Measurements from ENCODE around the gene SCN1B.
"Not testable (repeated sequence)": the region's sequence is repeated elsewhere in the genome, so short reads cannot be mapped to it uniquely, and the experiment has no call there.

The SCN1B gene

DNA sequence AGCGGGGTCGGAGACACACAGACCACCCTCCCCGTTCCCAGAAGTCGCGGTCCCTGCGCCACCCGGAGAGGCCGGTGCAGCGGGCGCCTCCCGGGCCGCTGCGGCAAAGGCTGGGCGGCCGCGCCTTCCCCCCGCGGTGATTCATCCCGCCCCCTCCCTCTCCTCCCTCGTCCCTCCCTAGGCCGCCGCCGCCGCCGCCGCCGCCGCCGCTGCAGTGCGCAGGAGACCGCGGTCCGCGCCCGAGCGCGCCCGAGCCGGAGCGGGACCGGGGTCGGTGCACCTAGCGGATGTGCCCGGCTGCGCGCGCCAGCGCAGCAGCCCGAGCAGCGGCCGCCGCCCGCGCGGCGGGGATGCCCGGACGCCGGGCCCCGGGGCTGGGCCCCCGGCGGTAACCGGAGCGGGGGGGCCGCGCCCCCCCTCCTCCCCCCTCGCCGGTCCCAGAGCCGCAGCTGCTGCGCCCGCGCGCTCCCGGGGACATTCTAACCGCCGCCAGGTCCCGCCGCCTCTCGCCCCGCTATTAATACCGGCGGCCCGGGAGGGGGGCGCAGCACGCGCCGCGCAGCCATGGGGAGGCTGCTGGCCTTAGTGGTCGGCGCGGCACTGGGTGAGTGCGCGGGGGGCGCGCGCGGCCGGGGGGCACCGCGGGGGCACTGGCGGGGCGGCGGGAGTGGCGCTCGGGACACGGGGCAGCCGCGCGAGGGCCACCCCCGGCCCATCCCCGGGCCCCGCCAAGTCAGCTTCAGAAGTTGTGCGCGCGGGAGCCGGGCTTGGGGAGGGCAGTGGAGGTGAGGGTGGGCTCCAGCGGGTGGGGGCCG is at the start of gene SCN1B:
SCN1B (plus strand) TSS at position 214 of the 815 bp plus-strand sequence; CDS start at position 565, 351 bp downstream.
- no peak for DNase-seq

DNA sequence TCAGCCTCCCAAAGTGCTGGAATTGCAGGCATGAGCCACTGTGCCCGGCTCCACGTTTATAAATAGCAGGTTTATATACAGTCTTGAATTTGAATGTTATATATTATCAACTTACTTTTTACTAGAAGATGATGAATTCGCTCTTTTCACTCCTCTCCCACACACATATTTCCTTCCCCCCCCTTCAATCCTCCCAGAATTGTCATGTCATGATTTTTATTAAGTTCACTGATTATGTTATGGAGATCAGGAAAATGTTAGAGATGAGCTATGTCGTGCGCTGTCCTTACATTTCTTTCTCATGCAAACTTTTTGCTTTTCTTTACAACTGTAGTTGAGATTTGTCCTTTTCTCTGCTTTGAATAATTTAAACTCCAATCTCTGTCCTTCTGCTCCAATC is 48.0 kb upstream of the SCN1B start:
- no peak for DNase-seq

DNA sequence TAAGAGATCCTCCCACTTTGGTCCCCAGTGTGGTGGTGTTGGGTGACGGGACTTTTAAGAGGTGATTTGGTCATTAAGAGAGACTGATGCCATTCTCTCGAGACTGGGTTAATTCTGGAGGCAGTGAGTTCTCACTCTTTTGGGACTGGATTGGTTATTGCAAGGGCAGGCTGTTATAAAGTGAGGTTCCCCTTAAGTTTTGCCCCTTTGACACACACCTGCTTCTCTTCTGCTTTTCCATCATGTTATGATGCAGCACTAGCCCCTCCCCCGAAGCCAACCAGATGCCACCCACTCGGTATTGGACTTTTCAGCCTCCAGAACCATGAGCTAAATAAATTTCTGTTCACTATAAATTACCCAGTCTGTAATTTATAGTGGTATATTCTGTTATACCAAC is 46.5 kb upstream of the SCN1B start:
- no peak for DNase-seq

DNA sequence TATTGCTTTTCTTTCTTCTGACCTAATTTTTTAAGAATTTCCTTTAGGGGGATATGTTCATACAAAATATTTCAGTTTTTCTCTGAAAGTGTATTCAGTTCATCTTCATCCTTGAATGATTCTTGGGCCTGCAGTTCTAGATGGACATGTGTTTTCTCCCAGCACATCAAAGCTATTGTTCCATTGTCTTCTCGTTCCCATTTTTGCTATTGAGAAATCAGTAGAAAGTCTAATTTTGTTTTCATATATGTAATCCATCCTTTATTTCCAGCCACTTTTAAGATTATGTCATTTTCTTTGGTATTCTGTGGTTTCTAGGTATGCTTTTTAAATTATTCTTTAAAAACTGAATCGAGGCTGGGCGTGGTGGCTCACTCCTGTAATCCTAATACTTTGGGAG is 46.0 kb upstream of the SCN1B start:
- no peak for DNase-seq

DNA sequence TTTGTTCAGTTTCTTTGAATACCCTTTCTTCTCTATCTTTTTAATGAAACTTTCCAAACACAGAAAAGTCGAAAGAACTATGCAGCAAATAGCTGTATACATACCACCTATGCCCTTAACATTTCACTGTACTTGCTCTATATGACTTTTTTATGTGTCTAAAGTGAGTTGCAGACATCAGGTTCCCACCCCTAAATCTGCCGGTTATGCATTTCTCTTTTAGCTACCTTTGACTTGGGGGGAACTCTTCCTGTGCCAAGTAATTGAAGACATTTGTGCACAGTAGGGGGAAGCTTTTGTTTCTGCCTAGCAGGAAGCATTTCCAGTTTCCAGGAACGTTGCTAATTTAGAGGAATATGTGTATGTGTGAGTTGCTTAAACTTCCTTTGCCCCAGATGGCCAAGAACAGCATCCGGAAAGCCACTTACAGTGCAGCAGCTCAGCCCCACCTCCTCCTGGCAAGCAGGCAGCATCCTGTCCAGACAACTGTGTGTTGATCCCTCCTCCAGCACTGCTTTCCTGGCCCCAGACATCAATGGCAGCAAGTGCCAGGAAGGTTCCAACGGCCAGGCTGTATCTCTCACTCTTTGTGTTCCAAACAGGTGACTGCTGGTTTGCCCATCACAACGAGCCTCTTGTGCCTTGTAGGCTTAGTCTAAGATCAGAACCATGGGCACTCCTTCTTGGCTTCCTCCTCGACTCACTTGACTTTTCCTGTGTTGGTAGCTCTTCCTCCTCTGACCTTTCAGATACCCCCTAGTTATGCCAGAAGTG is 44.8 kb upstream of the SCN1B start:
- no peak for DNase-seq

DNA sequence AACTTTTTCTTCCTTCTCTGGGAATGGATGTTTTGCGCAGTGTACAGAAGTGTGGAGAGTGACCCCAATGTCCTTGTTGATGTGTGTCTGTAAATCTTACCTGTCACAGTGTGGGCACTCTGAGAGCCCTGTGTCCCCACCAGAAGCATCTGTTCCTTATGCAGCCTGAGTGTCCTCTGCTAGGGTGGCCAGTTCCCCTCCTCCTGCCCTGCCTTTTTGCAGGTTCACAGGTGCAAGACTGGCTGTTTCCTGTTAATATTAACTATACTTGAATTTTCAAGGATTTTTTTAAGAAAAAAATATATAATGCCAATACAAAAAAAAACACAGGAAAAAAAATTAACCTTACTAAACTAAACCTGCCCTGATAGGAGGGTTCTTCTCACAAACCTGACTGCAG is 42.2 kb upstream of the SCN1B start:
- no peak for DNase-seq

DNA sequence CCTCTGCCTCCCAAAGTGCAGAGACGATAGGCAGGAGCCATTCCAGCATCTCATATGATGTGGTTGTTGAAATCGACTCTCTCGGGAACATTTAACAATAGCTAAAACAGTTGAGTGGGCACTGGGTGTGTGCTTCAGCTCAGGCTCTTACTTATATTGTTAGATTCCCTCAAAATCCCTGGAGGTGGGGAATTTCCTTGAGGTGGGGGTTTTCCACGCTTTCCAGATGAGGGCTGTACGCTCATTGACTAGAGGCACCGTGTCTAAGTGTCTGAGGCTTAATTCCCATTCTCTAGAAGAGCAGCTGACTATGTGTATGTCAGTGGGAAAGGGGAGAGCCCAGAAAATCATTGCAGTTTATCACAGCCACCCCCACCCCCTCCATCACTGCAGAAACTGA is 41.0 kb upstream of the SCN1B start:
- DNase-seq, result no peak

DNA sequence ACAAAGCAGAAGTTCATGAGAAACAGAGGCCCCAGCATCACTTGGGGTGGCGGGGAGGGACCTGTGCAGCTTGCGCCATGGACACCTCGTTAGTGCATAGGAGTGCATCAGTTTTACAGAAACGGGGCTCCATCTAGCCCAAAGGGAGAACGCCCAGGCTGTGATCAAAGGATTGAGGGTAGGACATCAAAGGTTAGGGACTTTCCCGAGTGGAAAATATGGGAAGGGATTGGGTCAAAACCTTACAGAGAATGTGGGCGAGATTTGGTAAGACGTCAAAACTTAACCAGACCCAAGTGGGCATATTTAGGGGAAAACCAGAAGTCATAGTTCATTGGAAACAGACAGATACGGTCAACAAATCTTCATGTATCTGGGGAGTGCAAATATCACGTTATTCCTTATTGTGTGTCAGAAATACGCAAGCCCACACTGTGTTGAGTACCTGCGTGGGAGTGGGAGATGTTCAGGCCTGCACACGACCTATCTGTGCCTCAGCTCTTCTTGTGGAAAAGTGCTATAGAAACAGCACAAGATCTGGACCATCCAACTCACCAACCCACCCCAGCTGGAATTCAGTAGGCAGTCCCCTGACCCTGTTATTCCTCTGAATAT is 39.6 kb upstream of the SCN1B start:
- DNase-seq, result no peak

DNA sequence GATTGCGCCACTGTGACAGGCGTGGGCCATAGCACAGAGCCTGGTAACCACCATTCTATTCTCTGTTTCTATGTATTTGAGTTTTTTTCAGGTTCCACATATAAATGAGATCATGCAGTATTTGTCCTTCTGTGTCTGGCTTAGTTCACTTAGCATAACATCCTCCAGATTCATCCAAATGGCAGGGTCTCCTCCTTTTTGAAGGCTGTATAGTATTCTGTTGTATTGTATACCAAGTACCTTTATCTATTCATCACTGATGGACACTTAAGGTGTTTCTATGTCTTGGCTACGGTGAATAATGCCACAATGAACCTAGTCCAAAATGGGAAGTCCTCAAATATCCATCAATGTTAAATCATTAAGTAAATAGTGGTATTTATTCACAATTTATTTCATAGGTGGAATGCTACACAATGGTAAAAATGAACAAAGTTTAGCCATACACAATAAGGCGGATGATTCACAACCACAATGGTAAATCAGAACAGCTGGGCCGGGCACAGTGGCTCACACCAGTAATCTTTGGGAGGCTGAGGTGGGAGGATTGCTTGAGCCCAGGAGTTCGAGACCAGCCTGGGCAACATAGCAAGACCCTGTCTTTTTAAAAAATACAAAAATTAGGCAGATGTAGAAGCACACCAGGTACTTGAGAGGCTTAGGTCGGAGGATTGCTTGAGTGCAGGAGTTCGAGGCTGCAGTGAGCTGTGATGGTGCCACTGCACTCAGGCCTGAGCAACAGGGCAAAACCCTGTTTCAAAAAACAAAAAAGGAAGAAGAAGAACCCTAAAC is 38.5 kb upstream of the SCN1B start:
- DNase-seq, result no peak

DNA sequence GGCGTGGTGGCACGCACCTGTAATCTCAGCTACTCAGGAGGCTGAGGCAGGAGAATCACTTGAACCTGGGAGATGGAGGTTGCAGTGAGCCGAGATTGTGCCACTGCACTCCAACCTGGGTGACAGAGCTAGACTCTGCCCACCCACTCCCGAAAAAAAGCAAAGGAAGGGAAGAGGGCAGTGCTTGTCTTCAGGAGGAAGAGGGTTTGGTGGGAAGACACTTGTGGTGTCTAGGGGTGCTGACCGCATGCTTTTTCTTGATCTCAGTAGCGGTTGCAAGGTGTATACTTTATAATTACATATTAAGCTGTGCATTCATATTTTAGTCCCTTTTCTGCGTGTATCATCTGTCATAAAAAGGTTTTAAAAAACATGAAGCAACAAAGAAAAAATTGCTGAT is 37.7 kb upstream of the SCN1B start:
- not testable (repeated sequence) for DNase-seq

DNA sequence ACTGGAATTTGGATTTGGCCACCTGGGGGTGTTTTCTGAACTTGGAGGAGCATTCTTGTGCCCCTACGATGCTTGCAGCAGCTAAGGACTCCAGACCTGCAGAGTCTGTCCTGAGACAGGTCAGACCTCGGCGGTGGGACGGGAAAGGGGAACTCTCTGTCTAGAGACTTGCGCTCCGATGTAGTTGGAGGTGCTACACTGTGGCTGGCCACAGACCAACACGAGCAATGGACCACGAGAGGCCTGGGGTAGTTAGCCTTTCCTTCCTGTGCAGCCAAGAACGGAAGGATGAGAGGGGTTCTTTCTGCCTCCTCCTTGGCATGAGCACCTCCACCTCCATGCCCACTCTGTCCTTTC is 36.0 kb upstream of the SCN1B start:
- no peak for DNase-seq

DNA sequence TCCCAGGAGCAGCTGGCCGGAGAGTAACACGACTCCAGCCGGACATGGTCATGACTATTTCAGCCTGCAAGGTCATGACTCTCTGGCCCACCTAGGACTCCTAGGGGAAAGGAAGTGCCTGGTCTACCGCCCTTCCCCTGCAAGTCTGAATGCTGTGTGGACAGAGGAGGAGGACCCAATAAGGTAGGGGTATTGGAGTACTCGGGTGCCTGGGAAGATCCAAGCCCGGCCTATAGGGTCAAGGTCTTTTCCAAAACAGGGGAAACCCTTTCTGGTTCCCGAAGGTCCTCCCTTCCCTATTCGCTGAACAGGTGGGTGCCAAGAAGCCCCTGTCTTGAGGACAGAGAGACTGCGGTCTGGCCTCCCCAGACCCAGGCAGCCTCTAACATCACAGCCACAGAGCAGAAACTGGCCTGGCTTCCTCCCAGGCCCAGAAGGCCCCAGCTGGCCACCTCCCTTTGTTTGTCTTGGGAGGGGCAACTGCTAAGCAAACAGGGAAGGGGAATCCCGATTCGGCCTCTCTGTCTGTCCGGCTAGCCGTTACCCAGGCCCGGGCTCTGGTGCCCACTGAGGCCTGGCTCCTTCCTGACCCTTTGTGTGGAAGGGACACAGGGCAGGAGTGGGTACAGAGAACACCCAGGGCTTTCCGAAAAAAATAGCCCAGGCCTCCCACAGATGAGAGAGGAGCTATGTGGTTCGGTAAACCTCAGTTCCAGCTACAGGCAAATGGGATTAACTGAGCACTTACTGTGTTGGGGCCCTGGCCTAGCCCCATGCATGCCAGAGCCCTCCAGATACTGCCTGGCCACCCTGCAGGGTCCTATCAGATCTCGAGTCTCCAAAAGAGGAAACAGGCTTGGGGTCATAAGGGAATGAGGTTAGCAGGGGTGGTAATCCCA is 35.4 kb upstream of the SCN1B start:
- DNase-seq, result peak; percentile 34

DNA sequence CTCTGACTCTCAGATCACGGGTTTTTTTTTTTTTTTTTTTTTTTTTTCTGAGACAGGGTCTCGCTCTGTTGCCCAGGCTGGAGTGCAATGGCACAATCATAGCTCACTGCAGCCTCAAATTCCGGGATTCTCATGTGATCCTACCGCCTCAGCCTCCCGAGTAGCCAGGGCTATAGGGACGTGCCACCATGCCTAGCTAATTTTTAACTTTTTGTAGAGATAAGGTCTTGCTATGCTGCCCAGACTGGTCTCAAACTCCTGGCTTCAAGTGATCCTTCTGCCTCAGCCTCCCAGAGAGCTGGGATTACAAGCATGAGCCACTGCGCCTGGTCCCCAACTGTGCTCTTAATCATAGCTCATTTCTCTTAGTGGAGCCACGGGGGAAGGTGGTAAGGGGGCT is 34.7 kb upstream of the SCN1B start:
- DNase-seq, result no peak

DNA sequence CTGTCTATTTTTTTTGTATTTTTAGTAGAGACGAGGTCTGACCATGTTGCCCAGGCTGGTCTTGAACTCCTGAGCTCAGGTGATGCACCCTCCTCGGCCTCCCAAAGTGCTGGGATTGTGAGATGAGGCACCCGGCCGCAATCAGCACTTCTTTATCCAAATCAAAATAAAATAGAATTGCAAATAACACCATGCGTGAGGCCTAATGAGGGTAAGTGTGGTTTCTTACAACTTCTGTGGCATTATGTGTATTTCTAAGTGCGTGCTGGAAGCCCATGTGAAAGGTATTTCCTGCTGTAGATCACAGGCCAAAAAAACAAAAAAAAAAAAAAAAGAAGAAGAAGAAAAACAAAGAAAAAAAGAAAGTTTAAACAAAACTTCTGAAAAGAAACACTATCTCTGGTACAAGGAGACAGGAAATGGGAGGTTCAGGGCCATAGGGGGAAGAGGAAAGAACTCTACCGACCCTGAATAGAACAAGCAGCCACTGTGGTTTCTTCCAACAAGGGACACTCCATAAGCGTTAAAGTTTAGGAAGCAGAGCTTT is 33.1 kb upstream of the SCN1B start:
- DNase-seq, result no peak

DNA sequence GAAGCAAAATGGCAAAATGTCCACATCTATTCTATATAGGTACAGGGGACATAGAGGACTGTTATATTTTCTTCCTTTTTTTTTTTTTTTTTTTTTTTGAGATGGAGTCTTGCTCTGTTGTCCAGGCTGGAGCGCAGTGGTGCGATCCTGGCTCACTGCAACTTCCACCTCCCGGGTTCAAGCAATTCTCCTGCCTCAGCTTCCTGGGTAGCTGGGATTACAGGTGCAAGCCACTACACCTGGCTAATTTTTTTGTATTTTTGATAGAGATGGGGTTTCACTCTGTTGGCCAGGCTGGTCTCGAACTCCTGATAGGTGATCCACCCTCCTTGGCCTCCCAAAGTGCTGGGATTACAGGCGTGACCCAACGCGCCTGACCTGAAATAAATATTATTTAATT is 32.0 kb upstream of the SCN1B start:
- DNase-seq, result not testable (repeated sequence)

DNA sequence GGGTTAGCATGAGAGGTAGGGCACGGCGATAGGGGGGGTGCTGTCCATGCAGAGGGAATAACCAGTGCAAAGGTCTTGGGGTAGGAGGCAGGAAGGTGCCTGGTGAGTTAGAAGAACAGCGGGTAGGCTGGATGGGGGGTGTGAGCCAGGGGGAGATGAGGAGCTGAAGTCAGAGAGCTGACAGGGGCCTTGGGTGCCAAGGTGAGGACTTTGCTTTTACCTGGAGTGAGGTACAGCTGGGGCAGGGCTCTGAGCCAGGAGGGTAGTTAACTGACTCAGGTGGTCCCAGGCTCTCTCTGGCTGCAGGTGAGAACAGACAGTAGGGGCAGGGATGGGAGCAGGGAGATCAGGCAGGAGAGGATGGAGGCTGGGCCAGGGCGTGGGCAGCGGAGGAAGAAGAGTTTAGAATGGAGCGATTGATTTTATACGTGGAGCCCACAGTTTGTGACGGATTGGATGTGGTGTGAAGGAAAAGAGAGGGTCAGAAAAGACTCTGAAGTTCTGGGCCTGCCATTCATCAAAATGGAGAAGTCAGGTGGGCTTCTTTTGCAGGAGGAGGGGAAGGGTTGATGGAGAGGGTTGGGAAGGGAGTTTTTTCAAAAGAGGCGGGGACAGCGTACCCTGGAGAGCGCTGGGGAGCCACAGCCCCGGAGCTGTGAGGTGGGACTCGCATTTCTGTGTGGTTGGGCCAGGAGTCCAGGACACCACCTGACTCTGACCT is 31.3 kb upstream of the SCN1B start:
- no peak for DNase-seq

DNA sequence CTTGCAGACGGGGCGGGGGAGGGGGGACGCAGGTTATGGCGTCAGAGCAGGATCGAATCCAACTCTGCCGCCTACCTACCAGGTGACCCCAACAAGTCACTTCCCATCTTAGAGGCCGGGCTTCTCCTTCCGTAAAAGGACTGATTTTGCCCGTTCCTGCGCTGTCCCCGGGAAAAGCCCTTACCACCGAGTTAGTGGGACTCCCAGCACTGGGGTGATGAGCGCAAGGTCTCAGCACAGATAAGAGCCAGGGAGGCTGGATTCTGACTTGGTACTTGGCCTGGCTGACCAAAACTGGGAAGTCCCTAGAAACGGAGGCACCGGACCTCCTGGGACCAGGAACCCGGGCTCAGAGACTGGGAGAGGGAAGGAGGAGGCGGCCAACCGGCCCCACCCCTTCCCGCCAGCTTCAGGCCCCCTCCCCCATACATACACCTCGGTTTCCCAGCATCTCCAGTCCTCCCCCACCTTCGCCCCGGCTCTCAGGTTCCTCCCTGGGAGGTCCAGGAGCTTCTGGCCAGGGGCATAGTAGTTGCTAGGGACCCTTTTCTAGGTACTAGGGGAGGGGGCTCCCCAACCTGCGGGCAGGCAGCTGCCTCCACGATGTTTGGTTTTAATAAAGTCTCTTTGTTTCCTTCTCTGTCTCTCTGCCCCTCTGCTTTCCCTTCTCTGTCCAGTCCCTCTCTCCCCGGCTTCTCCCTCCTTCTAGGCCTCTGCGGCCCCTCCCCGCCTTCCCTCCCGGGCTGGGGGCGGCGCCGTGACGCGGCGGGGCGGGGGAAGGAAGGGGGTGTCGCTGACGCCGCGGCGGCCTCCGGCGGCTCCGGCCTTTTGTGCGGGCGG is 30.6 kb upstream of the SCN1B start, which contains the start of gene GRAMD1A:
GRAMD1A (plus strand) TSS at position 826 of the 840 bp plus-strand sequence. CDS start 156 bp downstream, outside the sequence.
- DNase-seq, result peak; percentile 88

DNA sequence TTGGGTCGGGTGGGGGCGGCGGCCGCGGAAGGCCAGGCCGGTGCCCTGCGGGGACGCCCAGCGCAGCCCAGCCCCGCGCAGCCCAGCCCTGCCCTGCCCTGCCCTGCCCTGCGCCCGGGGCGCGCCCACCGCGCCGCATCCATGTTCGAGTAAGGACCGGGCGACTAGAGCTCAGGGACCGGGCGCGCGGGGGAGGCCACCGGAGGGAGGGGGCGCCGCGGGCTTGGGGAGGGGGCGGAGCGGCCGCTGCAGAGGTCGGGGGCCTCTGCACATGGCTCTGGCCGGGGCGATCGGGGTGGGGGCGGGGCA is 30.0 kb upstream of the SCN1B start:
- DNase-seq, result no peak

DNA sequence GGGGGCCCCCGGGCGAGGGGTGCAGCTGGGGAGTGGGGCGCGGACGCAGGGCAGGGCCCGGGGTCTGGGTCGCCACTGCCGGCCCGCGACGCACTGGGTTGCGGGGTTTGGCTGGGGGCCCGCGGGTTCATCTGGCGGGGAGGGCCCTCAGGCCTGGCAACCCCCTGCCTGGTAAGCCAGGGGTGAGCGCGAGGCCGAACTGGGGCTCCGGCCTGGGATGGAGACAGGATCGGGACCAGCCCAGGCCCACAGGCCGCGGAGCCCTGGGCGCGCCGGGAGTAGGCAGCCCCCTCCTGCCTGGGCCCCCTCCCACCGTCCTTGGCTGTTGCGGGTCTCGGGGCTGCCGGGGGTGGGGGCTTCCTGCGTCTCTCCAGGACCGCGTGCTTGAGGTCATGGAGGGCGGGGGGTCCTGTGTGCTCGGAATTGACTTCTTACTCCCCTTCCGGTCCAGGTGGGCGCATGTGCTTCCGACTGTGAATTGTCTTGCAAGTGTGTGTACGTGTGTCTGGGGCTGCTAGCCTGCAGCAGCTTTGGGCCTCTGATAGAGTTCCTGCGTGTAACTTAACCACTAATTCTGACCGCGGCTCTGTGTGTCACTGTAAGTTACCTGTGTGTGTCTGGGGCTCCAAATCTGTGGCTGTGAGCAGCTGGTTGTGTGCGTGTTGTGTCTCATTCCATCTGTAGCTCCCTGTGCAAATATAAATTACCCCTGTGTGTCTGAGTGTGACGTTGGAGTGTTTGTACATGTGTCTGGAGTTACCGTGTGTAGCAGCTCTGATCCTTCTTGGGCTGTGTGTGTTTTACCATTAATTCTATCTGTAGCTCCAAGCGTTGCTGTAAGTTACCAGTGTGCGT is 29.4 kb upstream of the SCN1B start:
- peak; percentile 43 for DNase-seq
